Transverse colon (tissue), 4 donors: Measurements from ENCODE around the gene NUBP1. TPM values are rescaled to one million over a fixed set of nuclear protein-coding genes. Genes with fewer than 3 reads are reported as not detected.

ENCODE experiments used
- DNase-seq: peaks from one replicate; pipeline ENCODE4 v3.0.0-alpha.2; 2019
- H3K27ac ChIP-seq, 4 donors: fragments of 200-600 bp; sonication (generic); 2 replicates each; pipeline ENCODE4 v1.5.1; 2016 to 2018; ENCODE audit warnings: inconsistent platforms in 4 of 4
- H3K27me3 ChIP-seq: fragments of 200-600 bp; sonication (generic); 2 replicates; pipeline ENCODE4 v1.5.1; 2017; ENCODE audit warnings: inconsistent platforms
- H3K36me3 ChIP-seq, 4 donors: fragments of 200-600 bp; sonication (generic); 2 replicates each; pipeline ENCODE4 v1.5.1; 2017 to 2019; ENCODE audit warnings: inconsistent platforms in 4 of 4
- H3K4me1 ChIP-seq, 4 donors: fragments of 200-600 bp; sonication (generic); 2 replicates each; pipeline ENCODE4 v1.5.1; 2017 to 2020; ENCODE audit warnings: inconsistent platforms in 4 of 4
- H3K4me3 ChIP-seq, 4 donors: fragments of 200-600 bp; sonication (generic); 1 replicate in 1 of 4; 2 replicates in 3 of 4; pipeline versions ENCODE4 v1.5.1 to v1.6.1; 2017 to 2019; ENCODE audit warnings: inconsistent platforms in 4 of 4
- H3K9me3 ChIP-seq, 2 donors: fragments of 200-600 bp; sonication (generic); 2 replicates each; pipeline ENCODE4 v1.5.1; 2017 to 2019; ENCODE audit warnings: inconsistent platforms in 2 of 2
- CTCF ChIP-seq, 5 experiments: fragments of 200-600 bp in 3 of 5; fragments of 450-650 bp in 2 of 5; sonication (generic) in 3 of 5; IDR thresholded peaks; 1 replicate in 2 of 5; 2 replicates in 3 of 5; pipeline ENCODE4 v1.5.1; 2016 to 2017; ENCODE audit warnings: antibody characterized with exemption in 5 of 5, inconsistent platforms in 3 of 5, mild to moderate bottlenecking in 2 of 5, moderate library complexity in 1 of 5
- EP300 ChIP-seq: sonication (generic); formaldehyde crosslinking; IDR thresholded peaks from one replicate; pipeline ENCODE4 v1.6.1; 2017; ENCODE audit warnings: antibody characterized with exemption, low read depth
- POLR2A ChIP-seq: fragments of 450-650 bp; IDR thresholded peaks from one replicate; pipeline ENCODE4 v1.6.1; 2016; ENCODE audit warnings: antibody characterized with exemption, mild to moderate bottlenecking, moderate library complexity
- POLR2AphosphoS5 ChIP-seq, 3 donors: sonication (generic); formaldehyde crosslinking; IDR thresholded peaks; one replicate each; pipeline ENCODE4 v1.6.1; 2016; ENCODE audit warnings: antibody characterized with exemption in 3 of 3
- WGBS, 2 donors: methylation state at CpG; one replicate each; pipeline ENCODE4 v1.1.5; 2018; ENCODE audit warnings: low coverage in 1 of 2; 5-methylcytosine and 5-hydroxymethylcytosine counted together
- in situ Hi-C, 4 donors: fragments of 200-750 bp; cut with MboI; loops; one replicate each; pipeline versions ENCODE4 v1.15.0 to v1.15.1; 2017; ENCODE audit warnings: low sequenced_read_pairs in 3 of 4, low pct_ligation_motif_present in 1 of 4, low pct_unique_long_range_greater_than_20kb in 1 of 4
- intact Hi-C: fragments of 100-400 bp; cut with DNase I; formaldehyde crosslinking; loops from one replicate; pipeline ENCODE4 v1.15.1; 2023; ENCODE audit warnings: low total_unique reads
- total RNA-seq, 4 donors: library from RNA; depleted of rRNA; stranded (reverse); fragments of >200 nt; gene quantifications; one replicate each; pipeline ENCODE4 v1.1.0, GENCODE V29; 2016

NUBP1 gene
- total RNA-seq, 4 donors from 2014 or later = 11.6 to 23.8 (median 22.5) TPM

GRCh38 chr16:10762336-10763016 is 18.8 kb downstream of the NUBP1 start:
- WGBS, 2 donors = 90 to 93% methylated on average over 7 to 30 of the region's 35 CpGs
- H3K27me3 ChIP-seq = no peaks in the 10 kb centered on the region
- in situ Hi-C loops (loop anchor here in 2 of 4 donors (25.0 kb wide), 2 partner anchors 100 to 150 kb away; no protein-coding TSS in a partner anchor), intact Hi-C loops (no loop called here)
- H3K4me3 ChIP-seq = no peak overlapping the region
- no peak for TF ChIP-seq CTCF (IDR thresholded peaks at IDR 0.05)
- no peak for DNase-seq
- H3K36me3 ChIP-seq = peaks cover 0 to 52% (median 24%) of the 10 kb centered on the region in 4 donors
- H3K27ac ChIP-seq = no peak overlapping the region
- no peaks in the 10 kb centered on the region for H3K4me1 ChIP-seq
- no peaks in the 10 kb centered on the region for H3K9me3 ChIP-seq

- TF ChIP-seq POLR2AphosphoS5 (IDR thresholded peaks at IDR 0.05) (no peak), CTCF (IDR thresholded peaks at IDR 0.05) (no peak), POLR2A (no peak), EP300 (no peak)
- Histone ChIP-seq H3K4me1 (no peaks in the 10 kb centered on the region), H3K4me3 (no peak overlapping the region), H3K9me3 (no peaks in the 10 kb centered on the region), H3K36me3 (peaks cover 0 to 43% (median 21%) of the 10 kb centered on the region in 4 donors), H3K27ac (no peak overlapping the region), H3K27me3 (no peaks in the 10 kb centered on the region)
- no peak for DNase-seq
- WGBS, 2 donors = 95 to 100% methylated on average over 3 to 7 of the region's 7 CpGs
- intact Hi-C loops = no loop called here
- in situ Hi-C loops = loop anchor here in 2 of 4 donors (25.0 kb wide), 2 partner anchors 99 to 149 kb away; no protein-coding TSS in a partner anchor
Observed at GRCh38 chr16:10763456-10763855, 19.8 kb downstream of the NUBP1 start.

DNA sequence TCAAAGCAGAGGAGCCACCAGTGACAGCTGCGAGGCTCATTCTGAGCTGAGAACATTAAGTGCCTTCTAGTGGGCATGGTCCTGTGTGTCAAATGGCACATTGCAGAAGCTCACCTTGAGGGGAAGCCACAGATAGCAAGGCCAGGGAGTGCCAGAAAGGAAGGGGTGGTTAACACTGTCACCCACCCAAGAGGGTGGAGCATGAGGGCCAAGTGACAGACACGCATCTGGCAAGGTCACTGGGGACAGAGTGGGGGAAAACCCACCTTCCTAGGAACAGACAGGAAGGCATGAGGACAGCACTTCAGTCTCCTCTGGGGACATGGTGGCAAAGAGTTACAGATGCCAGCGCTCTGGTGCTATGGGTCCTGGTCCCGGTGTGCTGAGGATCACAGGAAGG is 22.1 kb downstream of the NUBP1 start:
- intact Hi-C loops = no loop called here
- Histone ChIP-seq H3K4me1 (no peaks in the 10 kb centered on the region), H3K9me3 (no peaks in the 10 kb centered on the region), H3K27ac (no peak overlapping the region), H3K4me3 (no peak overlapping the region), H3K36me3 (peaks cover 0 to 23% (median 10%) of the 10 kb centered on the region in 4 donors), H3K27me3 (no peaks in the 10 kb centered on the region)
- in situ Hi-C loops = loop anchor here in 2 of 4 donors (25.0 kb wide), 2 partner anchors 97 to 147 kb away; no protein-coding TSS in a partner anchor
- WGBS, 2 donors = 91 to 100% methylated on average over 1 to 4 of the region's 4 CpGs
- TF ChIP-seq POLR2A (no peak), POLR2AphosphoS5 (IDR thresholded peaks at IDR 0.05) (no peak), CTCF (IDR thresholded peaks at IDR 0.05) (no peak), EP300 (no peak)
- DNase-seq = no peak

- H3K27me3 ChIP-seq = no peaks in the 10 kb centered on the region
- H3K27ac ChIP-seq = no peak overlapping the region
- H3K4me1 ChIP-seq = no peaks in the 10 kb centered on the region
- in situ Hi-C loops = loop anchor here in 2 of 4 donors (25.0 kb wide), 2 partner anchors 95 to 145 kb away; no protein-coding TSS in a partner anchor
- no peaks in the 10 kb centered on the region for H3K9me3 ChIP-seq
- WGBS, 2 donors = 96 to 100% methylated on average over 2 to 7 of the region's 7 CpGs
- H3K36me3 ChIP-seq = peaks cover 0 to 11% (median 5%) of the 10 kb centered on the region in 4 donors
- no peak for DNase-seq
- H3K4me3 ChIP-seq = no peak overlapping the region
- intact Hi-C loops = no loop called here
- TF ChIP-seq POLR2A (no peak), EP300 (no peak), CTCF (IDR thresholded peaks at IDR 0.05) (no peak), POLR2AphosphoS5 (IDR thresholded peaks at IDR 0.05) (no peak)
Observed at GRCh38 chr16:10767127-10767526, 23.5 kb downstream of the NUBP1 start.
